ENCODE results near the gene CYB561. TPM values are rescaled to one million over a fixed set of nuclear protein-coding genes. Genes with fewer than 3 reads are reported as not detected.
"Not testable (repeated sequence)": the region's sequence is repeated elsewhere in the genome, so short reads cannot be mapped to it uniquely, and the experiment has no call there.

The CYB561 gene
- total and polyA plus RNA-seq, 10 of the 15 experiments (the other 5 are each of a cell fraction or from before 2014, with no cell fraction given): 0.52 to 6.9 (median 2.5) TPM

DNA sequence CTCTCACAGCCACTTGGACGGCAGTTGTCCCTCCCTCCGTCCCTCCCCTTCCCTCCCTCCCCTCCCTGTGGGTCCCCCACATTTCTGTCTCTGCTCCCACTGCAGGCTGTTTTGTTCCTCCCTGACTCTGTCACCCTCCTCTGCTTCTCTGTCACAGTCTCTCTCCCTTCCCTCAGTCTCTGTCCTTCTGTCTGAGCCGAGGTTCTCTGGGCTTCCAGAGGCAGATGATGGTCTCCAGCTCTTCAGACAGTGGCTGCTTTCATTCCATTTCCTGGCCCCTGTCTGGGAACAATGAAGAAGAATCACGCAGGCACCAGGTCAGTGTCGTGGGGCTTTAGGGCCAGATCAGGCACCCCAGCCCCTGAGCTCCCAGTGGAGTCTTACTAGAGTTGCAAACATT is 8.8 kb upstream of the CYB561 start (continued):
- TF ChIP-seq KAT2A (conservative IDR thresholded peaks at IDR 0.05; ENCODE audit: control insufficient read depth, low read depth, low read length) (no peak), KLF5 (IDR thresholded peaks at IDR 0.05; ENCODE audit: partially characterized antibody) (no peak), E2F4 (IDR thresholded peaks at IDR 0.05; ENCODE audit: low read depth, low read length) (no peak), ZZZ3 (IDR thresholded peaks at IDR 0.05; ENCODE audit: control insufficient read depth, insufficient read length, low read depth) (no peak), SRF (IDR thresholded peaks at IDR 0.05; ENCODE audit: low read depth in 2 of 2, low read length in 2 of 2) (no peak), NFXL1 (IDR thresholded peaks at IDR 0.05; ENCODE audit: borderline replicate concordance) (no peak)

- not testable (repeated sequence) for FAIRE-seq
Observed at GRCh38 chr17:63454357-63454756, 8.3 kb upstream of the CYB561 start.

More at GRCh38 chr17:63454357-63454756, 8.3 kb upstream of the CYB561 start:
- in situ Hi-C loops (cut with MboI); H3K4me1 ChIP-seq (ENCODE audit: control insufficient read depth, insufficient read depth, low read length); H3K9me3 ChIP-seq (replicated peaks; ENCODE audit: control insufficient read depth, insufficient read depth, low read length); H3K9ac ChIP-seq (ENCODE audit: control insufficient read depth, insufficient read depth, low read length); DNase-seq (ENCODE audit: low read depth, low spot score); H3K4me3 ChIP-seq; H3K79me2 ChIP-seq (ENCODE audit: control insufficient read depth, insufficient read depth, low read length); POLR2A ChIA-PET; H2AFZ ChIP-seq (ENCODE audit: control insufficient read depth, low read depth, low read length); H3K27ac ChIP-seq (ENCODE audit: control insufficient read depth, insufficient read depth); H3K27me3 ChIP-seq (replicated peaks in 1 of 2; ENCODE audit: control insufficient read depth in 2 of 2, insufficient read depth in 2 of 2, low read length in 1 of 2); RAD21 ChIA-PET (ENCODE audit: unreplicated experiment); BruUV-seq (replicated peaks); H4K20me1 ChIP-seq (ENCODE audit: control insufficient read depth, insufficient read depth); ATAC-seq; intact Hi-C loops (cut with micrococcal nuclease; ENCODE audit: unreplicated experiment); H3K4me2 ChIP-seq (ENCODE audit: control insufficient read depth, insufficient read depth); H3K36me3 ChIP-seq (ENCODE audit: control insufficient read depth in 2 of 2, insufficient read depth in 2 of 2, low read length in 1 of 2): not testable (repeated sequence)
- 45% methylated on average over 6 of the region's 6 CpGs for WGBS (ENCODE audit: insufficient coverage, insufficient replicate concordance, low lambda C conversion rate, missing lambda C conversion rate)
- ChIA-PET SMC1A (ENCODE audit: uncharacterized antibody, unreplicated experiment) (interaction anchor here (0.5 to 1.5 kb wide), 2 partner anchors 9 to 158 kb away, joined by 3 to 5 read pairs; no protein-coding TSS in a partner anchor), CTCF (interaction anchor here (1.2 to 1.9 kb wide), 3 partner anchors 24 to 158 kb away, joined by 4 read pairs; no protein-coding TSS in a partner anchor)

All from GM12878 (cell line).